SK-N-SH (cell line): Measurements from ENCODE around the gene DGUOK.

Experiments
- CHD2 ChIP-seq: fragments of 150-350 bp; IDR thresholded peaks from 2 replicates; pipeline ENCODE4 v1.6.1; 2018; ENCODE audit warnings: low read length; ENCODE audit not compliant: partially characterized antibody
- CTCF ChIP-seq: fragments of 200-600 bp; sonication (generic); IDR thresholded peaks from 2 replicates; pipeline ENCODE4 v1.6.1; 2017; ENCODE audit warnings: antibody characterized with exemption, mild to moderate bottlenecking, moderate library complexity
- EZH2phosphoT487 ChIP-seq: fragments of 200-600 bp; sonication (generic); IDR thresholded peaks from 2 replicates; pipeline ENCODE4 v1.6.1; 2017; ENCODE audit warnings: low read depth, mixed run types, mild to moderate bottlenecking, antibody characterized with exemption, moderate library complexity, borderline replicate concordance
- MAX ChIP-seq: IDR thresholded peaks from 2 replicates; pipeline ENCODE4 v1.4.0; 2012; ENCODE audit warnings: low read depth
- MXI1 ChIP-seq: IDR thresholded peaks from 2 replicates; pipeline ENCODE4 v1.6.1; 2012; ENCODE audit warnings: mild to moderate bottlenecking, low read depth, low read length, improper control_type of control experiment
- POLR2AphosphoS5 ChIP-seq: IDR thresholded peaks from 2 replicates; pipeline ENCODE4 v1.6.1; 2012; ENCODE audit warnings: low read depth, low read length
- RAD21 ChIP-seq: IDR thresholded peaks from 2 replicates; pipeline ENCODE4 v1.6.1; 2012; ENCODE audit warnings: mild to moderate bottlenecking, low read length
- REST ChIP-seq: IDR thresholded peaks from 2 replicates; pipeline ENCODE4 v1.6.1; 2012; ENCODE audit warnings: mild to moderate bottlenecking, low read depth, low read length, moderate library complexity
- TCF12 ChIP-seq: IDR thresholded peaks from 2 replicates; pipeline ENCODE4 v1.4.0; 2012
- USF1 ChIP-seq: IDR thresholded peaks from 2 replicates; pipeline ENCODE4 v1.4.0; 2012; ENCODE audit warnings: low read depth, borderline replicate concordance
- USF2 ChIP-seq: fragments of 150-350 bp; IDR thresholded peaks from 2 replicates; pipeline ENCODE4 v1.6.1; 2017; ENCODE audit warnings: antibody characterized with exemption, low read length, low read depth, borderline replicate concordance
- YY1 ChIP-seq: IDR thresholded peaks from 2 replicates; pipeline ENCODE4 v1.4.0; 2012; ENCODE audit warnings: low read depth, mild to moderate bottlenecking

GRCh38 chr2:73885406-73885805, 41.3 kb upstream of the DGUOK start:
- TF ChIP-seq CTCF = no peak
- no peak for TF ChIP-seq POLR2AphosphoS5
- TF ChIP-seq YY1 = no peak
- TF ChIP-seq RAD21 = no peak
- no peak for TF ChIP-seq USF2
- TF ChIP-seq EZH2phosphoT487 = no peak
- TF ChIP-seq MAX = no peak
- no peak for TF ChIP-seq CHD2
- no peak for TF ChIP-seq TCF12
- TF ChIP-seq MXI1 = no peak
- TF ChIP-seq REST = no peak
- TF ChIP-seq USF1 = no peak
